ENCODE data around the gene SKAP2. TPM values are rescaled to one million over a fixed set of nuclear protein-coding genes. Genes with fewer than 3 reads are reported as not detected.

Gene SKAP2
- polyA plus RNA-seq, 1 donor from 2014 or later, result 3.6 TPM

DNA sequence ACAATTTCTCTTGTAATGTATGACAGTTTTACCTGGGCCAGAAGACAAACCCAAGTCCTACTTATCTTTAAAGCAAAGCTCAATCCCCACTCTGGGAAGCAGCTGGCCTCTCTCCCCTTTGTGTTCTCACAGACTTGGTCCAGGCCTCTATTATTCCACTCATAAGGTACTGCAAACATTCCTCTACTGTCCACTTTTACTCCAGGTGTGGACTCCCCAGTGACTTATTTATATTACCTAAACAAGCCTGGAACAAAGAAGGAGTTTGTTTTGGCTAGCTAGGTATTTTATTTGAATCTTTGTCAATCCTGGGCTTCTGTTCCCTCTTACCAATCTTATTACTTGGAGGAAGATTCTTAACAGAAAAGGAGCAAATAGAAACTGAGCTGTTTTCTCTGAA lies 163.5 kb downstream of the SKAP2 start:
- TF ChIP-seq EZH2 (IDR thresholded peaks at IDR 0.05; ENCODE audit: borderline replicate concordance, insufficient read depth, low read length, poor library complexity, severe bottlenecking) (no peak), RAD21 (conservative IDR thresholded peaks at IDR 0.05) (no peak), MXI1 (conservative IDR thresholded peaks at IDR 0.05; ENCODE audit: poor library complexity, severe bottlenecking) (no peak), EP300 (conservative IDR thresholded peaks at IDR 0.05; ENCODE audit: poor library complexity, severe bottlenecking) (no peak), POLR2AphosphoS5 (IDR thresholded peaks at IDR 0.05) (no peak), TAF1 (IDR thresholded peaks at IDR 0.05; ENCODE audit: low read depth) (no peak)
- TF ChIP-seq, protein P1, sequence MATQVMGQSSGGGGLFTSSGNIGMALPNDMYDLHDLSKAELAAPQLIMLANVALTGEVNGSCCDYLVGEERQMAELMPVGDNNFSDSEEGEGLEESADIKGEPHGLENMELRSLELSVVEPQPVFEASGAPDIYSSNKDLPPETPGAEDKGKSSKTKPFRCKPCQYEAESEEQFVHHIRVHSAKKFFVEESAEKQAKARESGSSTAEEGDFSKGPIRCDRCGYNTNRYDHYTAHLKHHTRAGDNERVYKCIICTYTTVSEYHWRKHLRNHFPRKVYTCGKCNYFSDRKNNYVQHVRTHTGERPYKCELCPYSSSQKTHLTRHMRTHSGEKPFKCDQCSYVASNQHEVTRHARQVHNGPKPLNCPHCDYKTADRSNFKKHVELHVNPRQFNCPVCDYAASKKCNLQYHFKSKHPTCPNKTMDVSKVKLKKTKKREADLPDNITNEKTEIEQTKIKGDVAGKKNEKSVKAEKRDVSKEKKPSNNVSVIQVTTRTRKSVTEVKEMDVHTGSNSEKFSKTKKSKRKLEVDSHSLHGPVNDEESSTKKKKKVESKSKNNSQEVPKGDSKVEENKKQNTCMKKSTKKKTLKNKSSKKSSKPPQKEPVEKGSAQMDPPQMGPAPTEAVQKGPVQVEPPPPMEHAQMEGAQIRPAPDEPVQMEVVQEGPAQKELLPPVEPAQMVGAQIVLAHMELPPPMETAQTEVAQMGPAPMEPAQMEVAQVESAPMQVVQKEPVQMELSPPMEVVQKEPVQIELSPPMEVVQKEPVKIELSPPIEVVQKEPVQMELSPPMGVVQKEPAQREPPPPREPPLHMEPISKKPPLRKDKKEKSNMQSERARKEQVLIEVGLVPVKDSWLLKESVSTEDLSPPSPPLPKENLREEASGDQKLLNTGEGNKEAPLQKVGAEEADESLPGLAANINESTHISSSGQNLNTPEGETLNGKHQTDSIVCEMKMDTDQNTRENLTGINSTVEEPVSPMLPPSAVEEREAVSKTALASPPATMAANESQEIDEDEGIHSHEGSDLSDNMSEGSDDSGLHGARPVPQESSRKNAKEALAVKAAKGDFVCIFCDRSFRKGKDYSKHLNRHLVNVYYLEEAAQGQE (IDR thresholded peaks at IDR 0.05; ENCODE audit: borderline replicate concordance), result no peak
- H3K36me3 ChIP-seq (ENCODE audit: insufficient read depth, low read length), result no peaks in the 10 kb centered on the region
- H3K9me3 ChIP-seq (ENCODE audit: low read length), result no peaks in the 10 kb centered on the region
- no peak overlapping the region for H3K9ac ChIP-seq (ENCODE audit: low read length)
- no peaks in the 10 kb centered on the region for H4K20me1 ChIP-seq (ENCODE audit: insufficient read depth)
- no peak overlapping the region for H3K4me3 ChIP-seq (ENCODE audit: low read length)
- no peak overlapping the region for H3K4me2 ChIP-seq (ENCODE audit: low read length)
- no peaks in the 10 kb centered on the region for H3K27me3 ChIP-seq (ENCODE audit: insufficient read depth, low read depth, low read length)
- H3K9me2 ChIP-seq (ENCODE audit: insufficient read depth, low read length), result no peaks in the 10 kb centered on the region
- H2AFZ ChIP-seq (ENCODE audit: low read depth, low read length), result no peak overlapping the region
- no peak overlapping the region for H3K27ac ChIP-seq (ENCODE audit: low read length)
- no peaks in the 10 kb centered on the region for H3K79me2 ChIP-seq (replicated peaks; ENCODE audit: insufficient read depth, low read length)
- no peaks in the 10 kb centered on the region for H3F3A ChIP-seq (ENCODE audit: insufficient read depth, low read length, poor library complexity, severe bottlenecking)

DNA sequence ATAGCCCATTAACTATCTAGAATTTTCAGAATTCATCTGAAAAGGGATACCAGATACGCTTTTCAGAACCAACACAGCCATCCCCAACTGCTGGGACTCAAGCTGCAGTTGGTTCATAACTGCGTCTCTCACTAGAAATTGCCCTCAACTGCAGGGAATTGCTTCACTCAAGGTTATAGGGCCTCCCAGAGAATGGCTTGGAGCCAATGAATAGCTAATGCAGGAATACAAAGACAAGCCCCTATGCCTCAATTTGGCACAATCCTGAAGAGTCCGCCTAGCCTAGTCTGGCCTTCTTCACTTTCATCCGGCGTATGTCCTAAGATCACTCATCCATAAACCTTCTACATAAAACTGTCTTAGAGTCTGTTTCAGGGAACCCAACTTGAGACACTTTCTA lies 164.0 kb downstream of the SKAP2 start:
- no peak overlapping the region for H2AFZ ChIP-seq (ENCODE audit: low read depth, low read length)

More for the DNA sequence above, 164.0 kb downstream of the SKAP2 start:
- no peak for TF ChIP-seq RAD21 (conservative IDR thresholded peaks at IDR 0.05)
- no peak for TF ChIP-seq TAF1 (IDR thresholded peaks at IDR 0.05; ENCODE audit: low read depth)
- no peak for TF ChIP-seq MXI1 (conservative IDR thresholded peaks at IDR 0.05; ENCODE audit: poor library complexity, severe bottlenecking)
- no peak for TF ChIP-seq POLR2AphosphoS5 (IDR thresholded peaks at IDR 0.05)
- no peak for TF ChIP-seq EP300 (conservative IDR thresholded peaks at IDR 0.05; ENCODE audit: poor library complexity, severe bottlenecking)
- TF ChIP-seq, protein P2, sequence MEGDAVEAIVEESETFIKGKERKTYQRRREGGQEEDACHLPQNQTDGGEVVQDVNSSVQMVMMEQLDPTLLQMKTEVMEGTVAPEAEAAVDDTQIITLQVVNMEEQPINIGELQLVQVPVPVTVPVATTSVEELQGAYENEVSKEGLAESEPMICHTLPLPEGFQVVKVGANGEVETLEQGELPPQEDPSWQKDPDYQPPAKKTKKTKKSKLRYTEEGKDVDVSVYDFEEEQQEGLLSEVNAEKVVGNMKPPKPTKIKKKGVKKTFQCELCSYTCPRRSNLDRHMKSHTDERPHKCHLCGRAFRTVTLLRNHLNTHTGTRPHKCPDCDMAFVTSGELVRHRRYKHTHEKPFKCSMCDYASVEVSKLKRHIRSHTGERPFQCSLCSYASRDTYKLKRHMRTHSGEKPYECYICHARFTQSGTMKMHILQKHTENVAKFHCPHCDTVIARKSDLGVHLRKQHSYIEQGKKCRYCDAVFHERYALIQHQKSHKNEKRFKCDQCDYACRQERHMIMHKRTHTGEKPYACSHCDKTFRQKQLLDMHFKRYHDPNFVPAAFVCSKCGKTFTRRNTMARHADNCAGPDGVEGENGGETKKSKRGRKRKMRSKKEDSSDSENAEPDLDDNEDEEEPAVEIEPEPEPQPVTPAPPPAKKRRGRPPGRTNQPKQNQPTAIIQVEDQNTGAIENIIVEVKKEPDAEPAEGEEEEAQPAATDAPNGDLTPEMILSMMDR (IDR thresholded peaks at IDR 0.05; ENCODE audit: poor library complexity, severe bottlenecking), result no peak
- TF ChIP-seq, protein P1 (IDR thresholded peaks at IDR 0.05; ENCODE audit: borderline replicate concordance), result no peak
- no peak for TF ChIP-seq SMC3 (conservative IDR thresholded peaks at IDR 0.05; ENCODE audit: poor library complexity)
- no peak for TF ChIP-seq EZH2 (IDR thresholded peaks at IDR 0.05; ENCODE audit: borderline replicate concordance, insufficient read depth, low read length, poor library complexity, severe bottlenecking)
- no peak overlapping the region for H3K9ac ChIP-seq (ENCODE audit: low read length)
- H4K20me1 ChIP-seq (ENCODE audit: insufficient read depth), result no peaks in the 10 kb centered on the region
- no peak overlapping the region for H3K27ac ChIP-seq (ENCODE audit: low read length)
- H3K9me3 ChIP-seq (ENCODE audit: low read length), result no peaks in the 10 kb centered on the region
- H3K27me3 ChIP-seq (ENCODE audit: insufficient read depth, low read depth, low read length), result no peaks in the 10 kb centered on the region
- no peak overlapping the region for H3K4me2 ChIP-seq (ENCODE audit: low read length)
- no peaks in the 10 kb centered on the region for H3K36me3 ChIP-seq (ENCODE audit: insufficient read depth, low read length)
- H3K4me3 ChIP-seq (ENCODE audit: low read length), result no peak overlapping the region
- no peaks in the 10 kb centered on the region for H3K9me2 ChIP-seq (ENCODE audit: insufficient read depth, low read length)
- no peaks in the 10 kb centered on the region for H3F3A ChIP-seq (ENCODE audit: insufficient read depth, low read length, poor library complexity, severe bottlenecking)
- no peaks in the 10 kb centered on the region for H3K79me2 ChIP-seq (replicated peaks; ENCODE audit: insufficient read depth, low read length)
